ENCODE results near the gene HOMER2. TPM values are rescaled to one million over a fixed set of nuclear protein-coding genes. Genes with fewer than 3 reads are reported as not detected.

HOMER2 gene
- total and polyA plus RNA-seq, 2 of the 13 experiments (the other 11 are each of a cell fraction or from before 2014, with no cell fraction given), result 12.9 to 14.1 TPM

DNA sequence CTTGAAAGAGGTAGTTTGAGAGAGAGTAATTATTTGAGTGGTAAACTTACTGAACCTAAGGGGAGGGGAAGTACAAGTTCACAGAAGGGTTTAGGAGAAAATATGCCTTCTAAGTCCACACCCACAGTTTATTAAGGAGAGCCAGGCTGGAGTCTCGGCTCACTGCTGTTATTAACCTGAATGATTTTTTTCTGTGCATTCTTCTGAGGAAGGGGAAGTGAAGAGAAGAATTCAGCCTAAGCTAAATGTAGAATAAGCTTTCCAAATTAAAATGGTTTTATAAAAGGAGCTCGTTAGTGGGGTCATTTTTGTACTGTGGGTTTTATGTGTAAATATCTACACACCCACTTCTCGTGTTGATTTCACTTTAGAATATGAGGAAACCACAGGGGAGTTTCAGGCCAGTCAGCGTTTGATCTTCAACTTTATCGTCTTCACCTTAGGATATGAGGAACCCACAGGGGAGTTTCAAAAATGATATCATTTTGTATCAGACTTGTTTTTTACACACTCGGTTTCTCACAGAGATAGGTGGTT is 141.6 kb downstream of the HOMER2 start (continued):
- TF ChIP-seq IRX3 (CRISPR knock-in tag; IDR thresholded peaks at IDR 0.05; ENCODE audit: borderline replicate concordance, low read depth), result no peak
- TF ChIP-seq SAP130 (CRISPR knock-in tag; IDR thresholded peaks at IDR 0.05; ENCODE audit: low read depth), result no peak

- DNase-seq (ENCODE audit: low spot score), result peak; percentile 39
- H3K27me3 ChIP-seq (ENCODE audit: control insufficient read depth in 1 of 2, insufficient read depth in 2 of 2, low read length in 2 of 2), result no peaks in the 10 kb centered on the region; a peak in 2 of 5 replicates
- WGBS (ENCODE audit: low lambda C conversion rate), result under 1% methylated on average over 21 of the region's 81 CpGs
- H3K27ac ChIP-seq (ENCODE audit: extremely low read length, insufficient read depth, low read length), result peak overlapping the region; percentile 97
- CTCF ChIA-PET (ENCODE audit: low intra/inter-chr PET ratio, low total read pairs), result no interaction called here
- intact Hi-C loops (cut with micrococcal nuclease; ENCODE audit: unreplicated experiment) (no loop called here), in situ Hi-C loops (cut with HindIII; ENCODE audit: extremely low pct_ligation_motif_present, low pct_unique_long_range_greater_than_20kb) (no loop called here)
- peaks cover 27% of the 10 kb centered on the region for H3K79me2 ChIP-seq (ENCODE audit: insufficient read depth, low read length)
- no peaks in the 10 kb centered on the region for H3K9me3 ChIP-seq (ENCODE audit: low read length)
- no peak for FAIRE-seq
- no peak overlapping the region for H2AFZ ChIP-seq (ENCODE audit: low read length)
- H3K36me3 ChIP-seq (replicated peaks in 1 of 2; ENCODE audit: control insufficient read depth in 1 of 2, insufficient read depth in 2 of 2, low read length in 2 of 2), result peaks cover 2 to 11% of the 10 kb centered on the region in 2 experiments; a peak in 3 of 5 replicates
- H3K4me3 ChIP-seq (replicated peaks in 1 of 3; ENCODE audit: insufficient read depth in 1 of 3, low read depth in 2 of 3, low read length in 3 of 3), result peak overlapping the region; percentile 64 to 85 (median 84)
- no peak; the same call in 2 of the 3 replicates for ATAC-seq
- peaks cover 27% of the 10 kb centered on the region for H3K4me1 ChIP-seq (ENCODE audit: insufficient read depth, low read length)
- POLR2A ChIA-PET, result interaction anchor here (0.9 to 2.6 kb wide), 3 partner anchors 60 to 270 kb away, joined by 3 to 26 read pairs (median 5); partner anchors contain the start of genes RAMAC and RPS17
- no TSS peak for BruUV-seq (replicated peaks)
- H3K4me2 ChIP-seq (ENCODE audit: low read depth, low read length), result peak overlapping the region; percentile 65
- H3K9ac ChIP-seq (ENCODE audit: insufficient read depth, low read depth, low read length), result peak overlapping the region; percentile 96
- peaks cover 3% of the 10 kb centered on the region; the same call in 1 of the 2 replicates for H4K20me1 ChIP-seq (ENCODE audit: insufficient read depth, low read length)
- no peak for TF ChIP-seq ZNF75D (CRISPR knock-in tag; IDR thresholded peaks at IDR 0.05; ENCODE audit: borderline replicate concordance)
- TF ChIP-seq ZBTB20 (CRISPR knock-in tag; IDR thresholded peaks at IDR 0.05; ENCODE audit: borderline replicate concordance, low read depth), result no peak
- TF ChIP-seq TARDBP (CRISPR knock-in tag; IDR thresholded peaks at IDR 0.05), result 0 out of 2 replicates have a peak, but pooled peaks have one; percentile 32
- no peak for TF ChIP-seq ZXDC (CRISPR knock-in tag; IDR thresholded peaks at IDR 0.05)
- peak; percentile 35; the same call in 1 of the 2 replicates for TF ChIP-seq MED1 (CRISPR knock-in tag; IDR thresholded peaks at IDR 0.05)
- TF ChIP-seq GLI4 (CRISPR knock-in tag; IDR thresholded peaks at IDR 0.05; ENCODE audit: borderline replicate concordance), result no peak
- TF ChIP-seq ZNF776 (CRISPR knock-in tag; IDR thresholded peaks at IDR 0.05), result peak; percentile 8; the same call in 1 of the 2 replicates
- TF ChIP-seq, protein P1, sequence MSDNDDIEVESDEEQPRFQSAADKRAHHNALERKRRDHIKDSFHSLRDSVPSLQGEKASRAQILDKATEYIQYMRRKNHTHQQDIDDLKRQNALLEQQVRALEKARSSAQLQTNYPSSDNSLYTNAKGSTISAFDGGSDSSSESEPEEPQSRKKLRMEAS (IDR thresholded peaks at IDR 0.05), result no peak
- TF ChIP-seq NR1H2 (CRISPR knock-in tag; IDR thresholded peaks at IDR 0.05; ENCODE audit: borderline replicate concordance, low read depth), result no peak
- no peak for TF ChIP-seq ZMYM3 (CRISPR knock-in tag; IDR thresholded peaks at IDR 0.05)
- no peak for TF ChIP-seq PRMT3 (CRISPR knock-in tag; IDR thresholded peaks at IDR 0.05; ENCODE audit: borderline replicate concordance, low read depth)
- no peak for TF ChIP-seq ZNF251 (CRISPR knock-in tag; IDR thresholded peaks at IDR 0.05)
- TF ChIP-seq SAP130 (CRISPR knock-in tag; IDR thresholded peaks at IDR 0.05; ENCODE audit: low read depth), result peak; percentile 78
- TF ChIP-seq, protein P2, sequence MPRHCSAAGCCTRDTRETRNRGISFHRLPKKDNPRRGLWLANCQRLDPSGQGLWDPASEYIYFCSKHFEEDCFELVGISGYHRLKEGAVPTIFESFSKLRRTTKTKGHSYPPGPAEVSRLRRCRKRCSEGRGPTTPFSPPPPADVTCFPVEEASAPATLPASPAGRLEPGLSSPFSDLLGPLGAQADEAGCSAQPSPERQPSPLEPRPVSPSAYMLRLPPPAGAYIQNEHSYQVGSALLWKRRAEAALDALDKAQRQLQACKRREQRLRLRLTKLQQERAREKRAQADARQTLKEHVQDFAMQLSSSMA (CRISPR knock-in tag; IDR thresholded peaks at IDR 0.05), result peak; percentile 69; the same call in 1 of the 2 replicates
These were observed 142.2 kb downstream of the HOMER2 start for GRCh38 chr15:82810061-82810889.
